Activated CD8-positive, alpha-beta memory T cell treated with anti-CD3 and anti-CD28 coated beads, Interleukin-2, amount 50 U/mL, for 4 hours (primary cell): ENCODE measurements around the gene SPTLC1.
"Not testable (repeated sequence)": the region's sequence is repeated elsewhere in the genome, so short reads cannot be mapped to it uniquely, and the experiment has no call there.

ENCODE experiments used
- DNase-seq: peaks from one replicate; pipeline ENCODE4 v3.0.0-alpha.2; 2020

Gene SPTLC1

GRCh38 chr9:92115071-92115858 lies at the start of gene SPTLC1:
Gene SPTLC1, minus strand, starts transcription at chr9:92115413. Its CDS starts 43 bp downstream, at chr9:92115370.
- DNase-seq = peak; percentile 94

GRCh38 chr9:92164975-92165374 lies 49.8 kb upstream of the SPTLC1 start:
- no peak for DNase-seq

- no peak for DNase-seq
Measured at GRCh38 chr9:92164490-92164889, 49.3 kb upstream of the SPTLC1 start.

GRCh38 chr9:92163276-92163675 lies 48.1 kb upstream of the SPTLC1 start:
- no peak for DNase-seq

GRCh38 chr9:92160786-92161185 lies 45.6 kb upstream of the SPTLC1 start:
- DNase-seq = no peak

- DNase-seq = no peak
Measured at GRCh38 chr9:92159058-92159457, 43.8 kb upstream of the SPTLC1 start.

- DNase-seq = no peak
Measured at GRCh38 chr9:92158097-92158601, 42.9 kb upstream of the SPTLC1 start.

- DNase-seq = not testable (repeated sequence)
Measured at GRCh38 chr9:92155736-92156135, 40.5 kb upstream of the SPTLC1 start.

- no peak for DNase-seq
Measured at GRCh38 chr9:92155221-92155620, 40.0 kb upstream of the SPTLC1 start.

GRCh38 chr9:92153466-92154415 lies 38.5 kb upstream of the SPTLC1 start:
- DNase-seq = not testable (repeated sequence)

GRCh38 chr9:92151691-92152393 lies 36.6 kb upstream of the SPTLC1 start:
- no peak for DNase-seq

- DNase-seq = not testable (repeated sequence)
Measured at GRCh38 chr9:92150501-92151470, 35.6 kb upstream of the SPTLC1 start.

GRCh38 chr9:92147852-92148180 lies 32.6 kb upstream of the SPTLC1 start:
- no peak for DNase-seq

- DNase-seq = no peak
Measured at GRCh38 chr9:92147030-92147851, 32.0 kb upstream of the SPTLC1 start.

GRCh38 chr9:92146610-92147009 lies 31.4 kb upstream of the SPTLC1 start:
- DNase-seq = no peak

- DNase-seq = not testable (repeated sequence)
Measured at GRCh38 chr9:92145784-92146183, 30.6 kb upstream of the SPTLC1 start.

- no peak for DNase-seq
Measured at GRCh38 chr9:92142329-92142728, 27.1 kb upstream of the SPTLC1 start.

GRCh38 chr9:92141144-92142129 lies 26.2 kb upstream of the SPTLC1 start:
- DNase-seq = no peak

- no peak for DNase-seq
Measured at GRCh38 chr9:92140754-92141143, 25.5 kb upstream of the SPTLC1 start.
